Epithelial cell of prostate (primary cell): ENCODE results near the gene MVK.
A peak's percentile ranks its signal among the peaks of the same experiment; 100 is the strongest.

ENCODE experiments used
- DNase-seq: peaks from one replicate; pipeline ENCODE4 v3.0.0-alpha.2; 2011; ENCODE audit warnings: low read depth, low spot score
- H3K27ac ChIP-seq: fragments of 450-650 bp; 2 replicates; pipeline ENCODE4 v1.5.1; 2017; ENCODE audit warnings: mild to moderate bottlenecking

Gene MVK

DNA sequence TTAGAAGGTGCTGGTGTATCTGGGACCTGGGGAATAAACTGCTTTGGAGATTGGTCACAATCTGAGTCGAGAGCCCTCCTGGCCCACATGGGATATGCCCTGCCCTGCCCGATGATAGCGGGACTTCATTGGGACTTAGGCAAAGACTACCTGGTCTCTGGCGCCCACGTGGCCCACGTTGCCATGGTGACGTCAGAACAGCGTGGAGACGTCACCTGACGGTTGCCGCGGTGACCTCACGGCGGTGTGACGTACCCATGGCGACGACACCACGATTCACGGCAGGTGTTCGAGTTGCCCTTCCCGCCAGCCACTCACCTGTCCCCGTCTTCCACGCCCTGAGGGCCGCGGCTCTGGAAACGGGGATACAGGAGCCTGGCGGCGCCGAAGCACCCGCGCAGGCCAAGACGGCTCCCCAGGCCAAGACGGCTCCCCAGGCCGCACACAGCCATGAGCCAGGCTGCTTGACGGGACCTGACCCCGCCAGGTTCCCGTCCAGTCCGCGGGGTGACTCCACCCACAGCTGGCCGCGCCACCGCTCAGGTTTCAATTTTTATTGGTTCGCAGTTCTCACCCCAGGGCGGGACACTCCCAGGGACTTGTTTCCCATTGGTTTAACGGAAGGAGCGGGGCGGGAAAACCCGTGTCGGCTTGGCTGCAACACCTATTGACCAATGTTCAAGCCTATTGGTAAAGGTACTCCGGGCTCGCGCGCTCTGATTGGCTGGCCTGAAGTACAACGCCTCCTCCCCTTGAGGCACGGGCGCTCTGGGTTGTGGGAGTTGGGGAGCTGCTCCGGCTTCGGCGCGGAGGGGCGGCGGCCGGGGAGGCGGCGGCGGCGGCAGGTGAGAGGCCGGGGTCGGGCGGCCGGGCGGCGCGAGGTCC is at the start of gene MVK, which contains the start of gene MMAB:
Gene MVK, plus strand, starts transcription at position 766 of the 885 bp plus-strand sequence. CDS start 1,029 bp downstream, outside the sequence.
Gene MMAB, minus strand, starts transcription at position 476 of the 885 bp plus-strand sequence. Its CDS starts 24 bp downstream, at position 452.
- H3K27ac ChIP-seq: peak within 1 kb of the TSS; percentile 74
- peak; percentile 99 for DNase-seq

DNA sequence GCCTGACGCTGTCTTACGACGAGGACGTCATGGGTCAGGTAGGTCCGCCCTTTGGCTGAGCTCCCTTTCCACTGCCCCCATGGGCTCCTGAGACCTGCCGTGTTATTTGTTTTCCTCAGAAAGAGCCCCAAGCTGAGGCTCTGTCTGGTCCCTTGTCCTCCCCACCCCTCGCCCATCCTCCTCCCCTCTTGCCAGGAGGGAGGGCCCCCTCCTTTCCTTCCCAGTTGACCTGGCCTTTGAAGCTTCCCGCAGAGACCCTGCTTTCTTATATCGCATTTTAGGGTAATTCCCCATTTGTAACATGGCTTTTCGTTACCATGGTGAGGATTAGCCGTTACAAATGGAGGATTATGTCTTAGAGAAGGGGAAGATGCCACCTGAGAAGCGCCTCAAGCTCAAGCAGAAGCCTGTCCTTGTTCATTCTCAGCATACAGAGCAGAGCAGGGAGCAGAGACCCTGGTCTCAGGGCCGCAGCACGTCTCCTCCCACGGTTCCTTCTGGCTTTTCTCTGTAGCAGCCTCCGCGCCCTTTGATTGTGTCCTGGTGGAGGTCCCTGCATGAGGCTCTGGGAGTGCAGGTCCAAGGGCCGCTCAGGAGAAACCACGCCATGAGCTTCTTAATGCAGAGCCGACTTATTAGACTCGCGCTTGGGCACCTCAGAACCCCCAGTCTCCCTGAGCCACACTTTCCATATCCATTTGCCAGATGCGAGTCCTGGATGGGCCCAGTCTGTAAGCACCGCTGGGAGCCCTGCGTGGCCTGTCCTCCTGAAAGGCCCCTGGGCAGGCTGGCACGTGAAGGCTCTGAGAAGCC is 48.9 kb upstream of the MVK start:
- H3K27ac ChIP-seq: no peak overlapping the region
- no peak for DNase-seq

DNA sequence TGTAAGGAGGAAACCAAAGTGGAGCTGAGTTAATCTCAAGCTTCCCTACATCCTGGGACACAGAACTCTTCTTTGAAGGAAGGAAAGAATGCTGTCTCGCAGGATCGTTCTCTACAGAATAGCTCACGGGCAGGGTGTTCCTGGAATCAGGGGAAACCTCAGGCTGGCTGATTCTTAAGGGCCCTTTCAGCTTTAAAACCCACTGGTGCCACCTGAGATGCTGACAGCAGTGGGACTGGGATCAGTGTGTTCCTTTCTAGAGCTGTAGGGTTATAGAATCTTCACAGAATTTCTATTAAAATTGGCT is 48.4 kb upstream of the MVK start:
- DNase-seq: no peak
- no peak overlapping the region for H3K27ac ChIP-seq

DNA sequence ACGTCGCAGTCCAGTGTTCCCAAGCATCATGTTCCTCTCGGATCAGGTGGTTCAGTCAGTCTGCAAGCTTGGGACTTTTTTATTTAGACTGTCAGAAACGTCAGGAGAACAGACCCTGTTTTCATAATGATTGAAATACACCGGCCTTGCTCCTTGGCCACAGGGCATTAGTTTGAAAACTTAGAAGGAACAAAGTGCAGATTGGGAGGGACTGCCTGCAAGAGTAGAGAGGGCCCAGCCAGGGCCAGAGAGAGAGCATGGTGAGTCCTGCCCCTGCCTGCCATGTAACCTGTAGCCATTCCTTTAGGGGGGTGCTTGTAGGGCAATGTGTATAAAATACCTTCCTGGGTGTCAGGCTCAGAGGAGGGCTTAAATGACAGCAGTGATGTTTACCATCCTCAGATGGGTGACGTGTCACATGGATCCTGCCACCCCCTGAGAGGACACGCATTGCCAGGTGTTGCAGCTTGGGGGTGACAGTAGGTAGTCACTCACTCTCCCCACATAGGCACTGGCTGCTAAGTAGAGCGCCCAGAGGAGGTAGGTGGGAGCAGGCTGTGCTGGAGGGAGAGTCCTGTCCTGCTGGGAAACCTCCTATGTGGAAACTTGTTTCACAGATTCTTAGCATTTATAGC is 46.0 kb upstream of the MVK start:
- DNase-seq: no peak
- no peak overlapping the region for H3K27ac ChIP-seq

DNA sequence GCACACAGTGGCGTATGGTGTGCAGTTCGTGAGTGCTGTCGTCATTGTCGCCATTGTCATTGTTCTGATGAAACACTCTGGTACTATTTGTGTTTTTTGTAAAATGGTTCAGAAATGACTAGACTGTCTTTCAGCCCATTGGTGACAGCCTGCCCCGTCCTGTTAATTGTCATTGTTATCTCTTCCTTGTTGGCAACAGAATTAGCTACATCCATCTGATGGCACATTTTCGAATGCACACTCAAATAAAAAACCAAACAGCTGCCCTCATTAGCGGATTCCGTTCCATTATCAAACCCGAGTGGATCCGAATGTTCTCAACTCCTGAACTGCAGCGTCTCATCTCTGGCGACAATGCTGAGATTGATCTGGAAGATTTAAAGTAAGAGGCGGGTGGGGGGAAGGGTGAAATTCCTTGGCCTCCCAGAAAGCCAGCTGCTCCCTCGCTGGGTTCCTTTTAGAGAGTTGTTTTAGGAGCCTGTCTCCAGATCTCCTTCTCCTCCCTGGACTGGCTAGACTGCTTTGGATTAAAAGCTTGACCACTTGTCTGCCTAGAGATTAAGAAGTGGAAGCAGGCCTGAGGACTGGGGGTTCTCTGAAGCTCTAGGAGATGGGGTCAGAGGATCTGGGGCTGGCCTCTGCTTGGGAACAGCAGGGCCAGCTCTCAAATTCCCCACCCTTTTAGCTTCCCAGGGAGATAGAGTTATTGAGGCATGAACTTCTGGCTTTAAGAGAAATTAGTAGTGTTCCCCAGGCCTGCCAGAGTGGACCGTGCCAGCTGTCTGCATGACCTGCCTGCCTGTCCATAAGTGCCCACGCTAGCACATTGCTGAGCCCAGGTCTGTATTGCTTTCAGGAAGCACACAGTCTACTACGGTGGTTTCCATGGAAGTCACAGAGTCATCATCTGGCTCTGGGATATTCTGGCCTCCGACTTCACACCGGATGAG is 43.6 kb upstream of the MVK start:
- no peak for DNase-seq
- no peak overlapping the region for H3K27ac ChIP-seq

DNA sequence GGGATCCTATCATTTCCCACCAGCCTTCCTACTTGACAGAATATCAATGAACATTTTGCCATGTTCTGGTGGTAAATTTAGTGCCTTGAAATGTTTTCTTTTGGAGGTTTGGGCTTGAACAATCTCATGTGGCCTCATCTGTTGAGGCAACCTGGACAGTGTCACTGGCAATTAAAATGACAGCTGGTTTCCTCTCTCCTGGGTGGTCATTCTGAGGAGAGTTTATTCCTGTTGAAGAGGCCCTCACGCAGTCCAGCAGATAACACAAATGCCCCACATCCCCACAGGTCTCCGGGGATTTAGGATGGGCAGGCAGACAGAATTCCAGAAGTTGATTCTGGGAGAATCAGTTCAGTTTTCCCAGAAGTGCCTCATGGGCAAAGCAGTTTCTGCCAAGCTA is 42.2 kb upstream of the MVK start:
- no peak for DNase-seq
- no peak overlapping the region for H3K27ac ChIP-seq

DNA sequence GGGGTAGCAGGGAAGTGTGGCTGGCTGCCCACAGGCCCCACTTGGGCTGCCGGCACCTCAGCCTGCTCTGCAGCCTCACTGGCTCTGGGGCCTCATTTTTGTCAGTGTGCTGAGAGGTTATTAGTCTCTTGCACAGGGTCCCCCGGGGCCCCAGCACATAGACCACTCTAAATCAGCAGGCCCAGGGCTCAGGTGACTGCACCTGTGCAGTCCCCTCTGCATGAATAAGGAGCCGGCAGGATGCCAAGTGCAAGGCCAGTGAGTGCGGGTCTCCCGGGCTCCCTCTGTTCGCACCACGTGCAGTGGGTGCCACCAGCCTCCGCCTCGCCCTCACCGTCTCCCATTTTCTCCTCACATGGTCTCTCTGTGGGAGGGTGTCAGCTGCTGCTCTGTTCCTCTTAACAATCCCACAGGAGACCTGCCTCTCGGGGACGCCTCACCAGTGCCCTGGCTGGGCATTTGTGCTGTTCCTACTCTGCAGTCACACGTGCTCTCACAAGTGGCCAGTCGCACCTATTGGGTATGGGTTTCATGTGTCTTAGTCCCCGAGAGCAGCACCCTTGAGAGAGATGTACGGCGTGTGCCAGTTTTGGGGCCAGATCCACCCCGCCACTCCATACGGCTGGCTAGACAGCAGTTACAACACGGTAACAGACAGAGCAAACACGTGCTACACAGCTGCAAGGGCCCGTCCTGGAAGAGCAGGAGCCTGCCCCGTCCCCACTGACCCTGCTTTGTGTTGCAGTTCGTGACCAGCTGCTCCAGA is 40.7 kb upstream of the MVK start:
- H3K27ac ChIP-seq: no peak overlapping the region
- no peak for DNase-seq

DNA sequence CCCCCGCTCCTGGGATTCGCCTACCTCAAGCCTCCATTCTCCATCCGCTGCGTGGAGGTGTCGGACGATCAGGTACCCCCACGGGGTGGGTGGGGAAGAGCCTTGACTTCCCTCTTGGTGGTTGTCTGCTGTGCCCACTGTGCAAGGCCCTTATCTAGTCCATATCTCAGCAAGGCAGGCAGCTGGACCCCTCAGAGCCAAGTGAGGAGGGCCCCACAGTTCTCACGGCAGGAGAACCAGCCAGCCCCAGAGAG is 40.2 kb upstream of the MVK start:
- H3K27ac ChIP-seq: no peak overlapping the region
- DNase-seq: no peak

DNA sequence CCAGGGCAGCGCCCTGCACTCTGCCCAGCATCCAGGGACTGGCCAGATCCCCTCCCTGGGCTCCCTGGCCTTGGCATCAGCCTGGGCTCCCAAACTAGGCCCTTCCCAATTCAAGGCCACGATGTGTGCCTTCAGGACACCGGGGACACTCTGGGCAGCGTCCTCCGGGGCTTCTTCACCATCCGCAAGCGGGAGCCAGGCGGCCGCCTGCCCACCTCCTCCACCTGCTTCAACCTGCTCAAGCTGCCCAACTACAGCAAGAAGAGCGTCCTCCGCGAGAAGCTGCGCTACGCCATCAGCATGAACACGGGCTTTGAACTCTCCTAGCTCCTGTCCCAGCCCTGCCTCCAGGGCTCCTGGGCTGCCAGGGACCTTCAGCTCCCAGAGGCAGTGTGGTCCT is 39.1 kb upstream of the MVK start:
- H3K27ac ChIP-seq: no peak overlapping the region
- no peak for DNase-seq

DNA sequence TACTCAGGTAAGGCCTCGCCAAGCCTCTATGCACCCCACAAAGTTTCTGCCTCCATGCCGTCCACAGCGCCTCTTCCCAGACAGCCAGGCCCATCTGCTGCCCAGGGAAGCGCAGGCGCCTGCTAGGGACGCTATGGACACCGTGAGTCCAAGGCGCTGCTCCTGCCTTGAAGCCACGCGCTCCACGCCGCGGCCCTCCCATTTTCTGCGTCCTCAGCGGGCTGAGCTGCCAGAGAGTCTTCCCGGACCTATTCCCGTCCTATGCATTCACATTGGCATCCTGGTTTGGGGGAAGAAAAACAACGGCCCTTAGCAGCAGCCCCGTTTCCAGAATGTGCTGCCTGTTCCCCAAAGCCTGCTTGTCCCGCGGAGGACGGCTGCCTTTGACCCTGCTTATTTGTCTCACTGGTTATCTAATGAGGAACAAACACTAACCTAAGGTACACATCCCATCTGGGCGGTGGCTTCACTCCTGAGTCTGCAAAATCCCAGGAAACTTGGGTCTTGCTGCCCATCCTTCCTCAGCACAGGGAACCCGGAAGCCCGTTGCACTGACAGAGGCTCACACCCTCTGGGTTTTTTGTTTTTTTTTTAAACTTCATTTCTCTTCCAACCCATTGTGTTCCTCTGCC is 38.2 kb upstream of the MVK start:
- DNase-seq: no peak
- H3K27ac ChIP-seq: no peak overlapping the region

DNA sequence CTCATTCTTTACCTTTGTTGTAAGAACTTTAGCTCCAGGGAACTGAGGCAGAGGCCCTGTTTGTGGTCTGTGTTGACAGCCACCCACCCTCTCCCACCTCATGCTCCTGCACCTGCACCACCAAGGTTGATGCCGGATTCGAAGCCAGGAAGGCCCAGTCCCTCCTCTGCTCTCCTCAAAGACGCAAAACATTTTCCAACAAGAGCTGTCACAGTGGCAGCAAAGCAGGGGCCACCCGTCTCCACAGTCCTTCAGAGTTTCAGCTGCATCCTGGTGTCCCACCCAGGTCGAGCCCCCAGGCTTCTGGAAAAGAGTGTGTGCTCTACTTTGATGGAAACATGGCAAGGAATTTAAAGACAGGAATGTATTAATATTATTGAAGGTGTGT is 37.7 kb upstream of the MVK start:
- DNase-seq: no peak
- no peak overlapping the region for H3K27ac ChIP-seq

DNA sequence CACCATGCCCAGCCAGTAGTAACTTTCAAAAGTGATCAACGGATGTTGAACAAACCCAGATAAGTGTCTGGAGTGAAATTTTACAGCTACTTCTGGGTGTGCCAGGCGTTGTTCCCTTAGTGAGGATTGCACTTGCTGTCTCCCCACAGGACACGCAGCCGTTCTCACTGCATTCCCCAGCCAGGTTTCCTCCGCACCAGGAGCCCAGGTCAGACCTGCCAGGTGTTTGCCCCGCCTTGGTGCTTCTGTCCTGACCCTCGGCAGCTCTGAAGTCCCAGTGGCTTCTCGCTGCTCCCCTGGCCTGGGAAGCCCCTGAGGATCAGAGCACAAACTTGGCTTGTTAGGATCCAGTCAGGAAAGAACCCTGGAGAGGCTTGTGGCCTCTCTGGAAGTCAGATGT is 36.5 kb upstream of the MVK start:
- no peak for DNase-seq
- no peak overlapping the region for H3K27ac ChIP-seq

DNA sequence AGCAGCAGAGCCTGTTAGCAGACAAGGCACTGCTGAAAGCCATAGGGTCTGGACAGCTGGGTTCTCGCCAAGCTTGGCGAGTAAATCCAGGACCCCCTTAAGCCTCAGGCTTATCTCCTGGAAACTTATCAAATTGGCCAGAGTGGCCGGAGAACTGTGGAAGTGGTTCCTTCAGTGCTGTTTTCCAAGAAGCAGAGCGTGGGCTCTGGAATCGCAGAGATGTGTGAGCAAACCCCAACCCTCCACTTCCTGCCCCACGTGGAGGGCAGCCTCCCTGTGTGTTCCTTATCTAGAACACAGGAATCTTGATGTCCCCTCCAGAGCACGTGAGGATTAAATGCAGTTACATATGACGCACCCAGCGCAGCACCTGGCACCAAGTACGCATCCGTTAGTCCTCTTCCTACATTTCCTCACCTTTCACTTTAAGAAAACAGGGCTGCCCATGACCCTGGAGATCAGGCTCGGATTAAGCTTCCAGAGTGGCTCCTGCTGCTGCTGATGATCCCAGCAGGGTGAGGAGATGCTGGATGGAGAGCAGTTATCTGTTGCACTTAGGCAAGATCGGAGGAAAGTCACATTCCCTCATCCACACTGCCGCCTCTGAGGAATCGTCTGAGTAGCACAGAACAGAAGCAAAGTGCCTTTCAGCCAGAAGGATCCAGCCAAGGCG is 35.3 kb upstream of the MVK start:
- DNase-seq: no peak
- H3K27ac ChIP-seq: no peak overlapping the region

DNA sequence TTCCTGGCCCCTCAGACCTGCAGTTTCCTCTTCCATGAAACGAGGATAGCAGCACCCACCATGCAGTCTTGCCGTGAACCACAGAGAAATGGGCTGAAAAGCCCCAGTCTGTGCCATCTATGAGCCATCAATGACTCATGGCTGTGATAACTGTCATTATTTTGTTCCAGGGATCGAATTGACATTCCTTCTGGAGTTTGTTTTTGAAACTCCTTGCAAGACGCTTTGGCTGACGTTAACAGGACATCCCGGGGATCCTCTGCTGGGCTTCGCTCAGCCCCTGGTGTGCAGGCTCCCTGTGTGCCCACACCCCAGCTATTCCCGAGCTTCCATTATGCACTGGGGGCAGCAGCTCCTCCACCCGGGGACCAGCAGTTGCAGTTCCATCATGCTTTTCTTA is 34.1 kb upstream of the MVK start:
- no peak overlapping the region for H3K27ac ChIP-seq
- DNase-seq: no peak

DNA sequence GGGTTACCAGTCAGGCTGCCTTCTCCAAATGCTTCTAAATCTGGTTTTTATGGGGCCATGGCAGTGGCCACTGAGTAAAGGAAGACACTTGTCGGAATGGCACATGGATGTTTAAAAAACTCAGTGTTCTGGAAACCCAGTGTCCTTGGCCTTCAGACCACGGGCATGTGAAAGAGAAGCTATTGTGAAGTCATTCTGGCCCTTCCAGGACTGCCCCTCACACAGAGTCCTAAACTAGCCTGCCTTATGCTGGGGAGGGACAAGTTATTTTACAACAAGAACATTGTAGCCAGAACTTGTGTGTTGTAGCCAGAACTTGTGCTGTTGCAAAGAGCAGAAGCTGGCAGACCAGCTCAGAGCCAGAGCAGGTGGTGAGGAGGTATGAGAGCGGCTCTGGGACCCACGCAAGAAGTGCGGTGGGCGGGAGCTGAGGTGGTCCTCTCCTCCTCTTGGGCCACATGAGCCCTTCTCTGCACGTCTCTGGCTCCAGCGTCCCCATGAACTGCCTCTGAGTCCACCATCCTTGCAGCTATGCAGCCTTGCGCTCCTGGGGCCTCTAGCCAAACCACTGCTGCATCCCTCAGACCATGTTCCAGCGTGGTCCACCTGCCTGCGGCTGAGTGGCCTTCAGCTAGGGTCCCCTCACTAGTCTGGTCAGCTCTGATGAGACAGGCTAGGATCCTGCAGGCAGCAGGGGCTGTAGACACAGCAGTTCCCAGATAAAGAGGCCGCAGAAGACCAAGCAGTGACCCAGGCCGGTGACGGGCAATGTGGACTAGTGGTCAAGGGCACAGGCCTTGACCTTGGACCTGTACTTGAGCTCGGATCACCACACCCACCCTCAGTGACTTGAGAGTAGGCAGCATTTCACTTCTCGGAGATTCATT is 32.8 kb upstream of the MVK start:
- no peak overlapping the region for H3K27ac ChIP-seq
- DNase-seq: no peak

DNA sequence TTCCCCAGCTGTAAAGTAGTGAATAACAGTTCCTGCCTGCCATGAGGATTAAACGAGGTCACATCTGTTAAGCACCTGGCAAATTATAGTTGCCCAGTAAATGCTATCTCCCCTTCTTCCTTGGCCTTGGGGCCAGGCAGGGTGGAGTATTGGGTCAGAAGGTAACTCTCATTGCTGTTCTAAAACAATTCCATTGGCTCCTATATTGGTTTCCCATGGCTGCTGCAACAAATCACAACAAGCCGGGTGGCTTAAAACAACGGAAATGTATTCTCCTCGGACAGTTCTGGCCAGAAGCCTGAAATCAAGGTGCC is 32.2 kb upstream of the MVK start:
- no peak overlapping the region for H3K27ac ChIP-seq
- DNase-seq: no peak

DNA sequence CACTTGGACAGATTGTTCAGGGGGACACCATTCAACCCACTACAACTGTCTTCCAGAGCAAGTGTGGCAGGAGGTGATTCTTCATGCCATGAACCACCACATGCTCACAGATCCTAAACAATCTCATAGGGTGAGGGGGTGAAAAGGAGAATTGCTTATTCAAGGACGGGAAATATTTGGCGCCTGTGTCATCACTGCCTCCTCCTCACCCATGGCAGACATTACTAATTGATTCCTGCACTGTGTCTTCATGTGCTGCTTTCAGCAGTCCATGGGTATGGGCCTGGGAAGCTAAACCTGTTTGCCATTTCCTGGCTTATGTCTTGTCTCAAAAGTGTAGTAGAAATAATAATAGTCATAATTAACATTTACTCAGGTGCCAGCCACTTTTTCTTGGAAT is 31.6 kb upstream of the MVK start:
- H3K27ac ChIP-seq: peak overlapping the region; percentile 14
- no peak for DNase-seq

DNA sequence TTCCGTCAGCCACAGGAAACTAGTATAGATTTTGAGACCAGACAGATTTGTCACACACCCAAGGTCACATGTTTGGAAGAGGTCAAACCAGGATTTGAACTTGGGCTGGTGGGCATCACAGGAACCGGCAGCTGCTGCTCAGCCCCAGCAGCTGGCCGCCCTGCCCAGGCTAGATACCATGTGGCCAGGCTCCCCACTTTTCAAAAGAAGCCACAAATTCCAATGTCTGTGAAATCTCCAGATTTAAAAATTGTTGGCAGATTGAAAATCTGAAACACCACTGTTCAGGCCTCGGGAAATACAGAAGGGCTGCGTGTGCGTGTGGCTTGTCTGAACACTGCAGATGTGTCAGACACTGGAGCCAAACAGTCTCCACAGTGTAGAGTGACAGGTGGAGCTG is 30.7 kb upstream of the MVK start:
- no peak overlapping the region for H3K27ac ChIP-seq
- DNase-seq: no peak
